Thyroid gland (tissue), 4 donors: ENCODE measurements around the gene TAS2R31.

Experiments
- POLR2A ChIP-seq, 2 donors: fragments of 450-650 bp; IDR thresholded peaks; one replicate each; pipeline ENCODE4 v1.6.1; 2017; ENCODE audit warnings: antibody characterized with exemption in 2 of 2, mild to moderate bottlenecking in 2 of 2, moderate library complexity in 1 of 2
- TF ChIP-seq, protein P1 (sequence below), 6 experiments: fragments of 200-600 bp in 3 of 6; fragments of 450-650 bp in 3 of 6; sonication (generic) in 3 of 6; IDR thresholded peaks; one replicate each; pipeline ENCODE4 v1.5.1; 2016 to 2019; ENCODE audit warnings: antibody characterized with exemption in 6 of 6, mild to moderate bottlenecking in 2 of 6, inconsistent platforms in 1 of 6, moderate library complexity in 1 of 6

DNA sequence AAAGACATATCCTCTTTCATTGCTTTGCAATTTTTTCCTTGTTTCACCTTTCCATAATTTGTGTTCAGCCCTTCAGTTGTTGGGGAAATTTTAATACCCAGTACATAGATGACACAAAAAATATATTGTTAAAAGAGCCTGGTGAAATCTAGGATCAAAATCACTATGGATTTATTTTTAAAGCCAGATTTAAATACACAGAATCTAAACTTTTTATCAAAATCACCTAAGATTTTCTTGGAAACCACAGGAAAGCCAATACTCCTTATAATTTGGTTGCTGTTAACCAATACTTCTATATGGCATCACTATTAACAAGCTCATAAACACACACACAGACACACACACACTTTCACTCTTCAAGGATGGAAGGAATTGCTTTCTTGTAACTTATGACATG is 33.0 kb downstream of the TAS2R31 start, which contains the start of gene TAS2R20:
- TF ChIP-seq POLR2A (IDR thresholded peaks at IDR 0.05) = no peak
- TF ChIP-seq, protein P1, sequence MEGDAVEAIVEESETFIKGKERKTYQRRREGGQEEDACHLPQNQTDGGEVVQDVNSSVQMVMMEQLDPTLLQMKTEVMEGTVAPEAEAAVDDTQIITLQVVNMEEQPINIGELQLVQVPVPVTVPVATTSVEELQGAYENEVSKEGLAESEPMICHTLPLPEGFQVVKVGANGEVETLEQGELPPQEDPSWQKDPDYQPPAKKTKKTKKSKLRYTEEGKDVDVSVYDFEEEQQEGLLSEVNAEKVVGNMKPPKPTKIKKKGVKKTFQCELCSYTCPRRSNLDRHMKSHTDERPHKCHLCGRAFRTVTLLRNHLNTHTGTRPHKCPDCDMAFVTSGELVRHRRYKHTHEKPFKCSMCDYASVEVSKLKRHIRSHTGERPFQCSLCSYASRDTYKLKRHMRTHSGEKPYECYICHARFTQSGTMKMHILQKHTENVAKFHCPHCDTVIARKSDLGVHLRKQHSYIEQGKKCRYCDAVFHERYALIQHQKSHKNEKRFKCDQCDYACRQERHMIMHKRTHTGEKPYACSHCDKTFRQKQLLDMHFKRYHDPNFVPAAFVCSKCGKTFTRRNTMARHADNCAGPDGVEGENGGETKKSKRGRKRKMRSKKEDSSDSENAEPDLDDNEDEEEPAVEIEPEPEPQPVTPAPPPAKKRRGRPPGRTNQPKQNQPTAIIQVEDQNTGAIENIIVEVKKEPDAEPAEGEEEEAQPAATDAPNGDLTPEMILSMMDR (IDR thresholded peaks at IDR 0.05) = no peak
